Measurements from ENCODE around the gene HYDIN. TPM values are rescaled to one million over a fixed set of nuclear protein-coding genes. Genes with fewer than 3 reads are reported as not detected.

HYDIN gene
- total and polyA plus RNA-seq, 9 of the 15 experiments (the other 6 are each of a cell fraction or from before 2014, with no cell fraction given), result 0.08 to 0.43 (median 0.14) TPM; not detected in 1

DNA sequence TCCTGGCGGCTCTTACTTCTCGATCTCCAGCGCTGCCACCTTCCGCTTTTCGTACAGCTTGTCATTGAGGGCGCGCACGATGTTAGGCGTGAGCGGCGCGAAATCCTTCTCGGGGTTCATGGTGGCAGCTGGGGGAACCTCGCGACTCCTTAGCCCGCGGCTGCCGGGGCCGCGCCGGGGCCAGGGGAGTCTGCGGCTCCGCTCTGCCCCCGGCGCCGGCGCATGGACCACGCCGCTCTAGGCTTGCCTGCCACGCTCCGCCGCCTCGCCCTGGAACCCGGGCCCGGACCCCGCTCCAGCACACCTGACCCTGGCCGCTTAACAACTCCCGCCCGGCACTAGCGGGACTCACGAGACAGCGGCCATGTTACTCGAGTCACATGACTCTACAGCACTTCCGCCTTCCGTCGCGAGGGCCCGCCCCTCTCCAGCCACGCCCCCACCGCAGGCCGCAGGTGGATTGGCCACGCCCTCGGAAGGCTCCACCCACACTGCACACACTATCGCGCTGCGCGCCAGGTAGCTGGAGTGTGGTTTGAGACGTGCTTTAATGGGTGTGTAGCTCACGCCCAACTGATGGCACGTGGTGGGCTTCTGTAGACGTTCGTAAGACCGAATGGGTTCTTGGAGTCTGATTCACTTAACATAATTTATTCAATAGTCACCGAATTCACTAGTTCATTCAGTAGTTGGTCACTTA is 429.6 kb downstream of the HYDIN start, which contains the start of gene VAC14 (continued):
- TF ChIP-seq ZKSCAN3 (CRISPR knock-in tag; IDR thresholded peaks at IDR 0.05) (no peak), KLF16 (IDR thresholded peaks at IDR 0.05) (no peak), BMI1 (IDR thresholded peaks at IDR 0.05; ENCODE audit: low read length) (no peak), RHOXF2B (CRISPR knock-in tag; conservative IDR thresholded peaks at IDR 0.05) (no peak), PCBP1 (IDR thresholded peaks at IDR 0.05; ENCODE audit: low read depth, low read length, poor library complexity, severe bottlenecking) (peak; percentile 58), ZNF217 (CRISPR knock-in tag; IDR thresholded peaks at IDR 0.05) (no peak), HSF4 (CRISPR knock-in tag; IDR thresholded peaks at IDR 0.05; ENCODE audit: borderline replicate concordance) (no peak), ATF7 (IDR thresholded peaks at IDR 0.05) (peak; percentile 69), ZNF12 (CRISPR knock-in tag; IDR thresholded peaks at IDR 0.05) (no peak), ZNF668 (CRISPR knock-in tag; IDR thresholded peaks at IDR 0.05) (no peak)
- TF ChIP-seq, protein P1, sequence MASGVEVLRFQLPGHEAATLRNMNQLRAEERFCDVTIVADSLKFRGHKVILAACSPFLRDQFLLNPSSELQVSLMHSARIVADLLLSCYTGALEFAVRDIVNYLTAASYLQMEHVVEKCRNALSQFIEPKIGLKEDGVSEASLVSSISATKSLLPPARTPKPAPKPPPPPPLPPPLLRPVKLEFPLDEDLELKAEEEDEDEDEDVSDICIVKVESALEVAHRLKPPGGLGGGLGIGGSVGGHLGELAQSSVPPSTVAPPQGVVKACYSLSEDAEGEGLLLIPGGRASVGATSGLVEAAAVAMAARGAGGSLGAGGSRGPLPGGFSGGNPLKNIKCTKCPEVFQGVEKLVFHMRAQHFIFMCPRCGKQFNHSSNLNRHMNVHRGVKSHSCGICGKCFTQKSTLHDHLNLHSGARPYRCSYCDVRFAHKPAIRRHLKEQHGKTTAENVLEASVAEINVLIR (CRISPR knock-in tag; IDR thresholded peaks at IDR 0.05), result no peak
- TF ChIP-seq, protein P2, sequence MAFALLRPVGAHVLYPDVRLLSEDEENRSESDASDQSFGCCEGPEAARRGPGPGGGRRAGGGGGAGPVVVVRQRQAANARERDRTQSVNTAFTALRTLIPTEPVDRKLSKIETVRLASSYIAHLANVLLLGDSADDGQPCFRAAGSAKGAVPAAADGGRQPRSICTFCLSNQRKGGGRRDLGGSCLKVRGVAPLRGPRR (CRISPR knock-in tag; IDR thresholded peaks at IDR 0.05), result no peak
